Heart right ventricle (tissue), 16 donors: ENCODE results near the gene KHSRP. TPM values are rescaled to one million over a fixed set of nuclear protein-coding genes. Genes with fewer than 3 reads are reported as not detected.
A peak's percentile ranks its signal among the peaks of the same experiment; 100 is the strongest.

Experiments
- ATAC-seq, 8 donors: fragments of 200-7000 bp; cut with Tn5 transposase; one replicate each; pipeline ENCODE4 v1.9.1; 2020; ENCODE audit warnings: mild to moderate bottlenecking in 8 of 8, moderate library complexity in 8 of 8, moderate number of reproducible peaks in 1 of 8
- DNase-seq, 2 donors: peaks; one replicate each; pipeline ENCODE4 v3.0.0-alpha.2; 2020
- H3K27ac ChIP-seq, 10 donors: fragments of 200-600 bp; sonication (generic) in 2 of 10; one replicate each; pipeline versions ENCODE4 v1.5.0 to v1.8.0; 2020 to 2022; ENCODE audit warnings: mild to moderate bottlenecking in 3 of 10
- H3K27me3 ChIP-seq, 7 donors: fragments of 200-600 bp; one replicate each; pipeline ENCODE4 v1.8.0; 2021 to 2022; ENCODE audit warnings: mild to moderate bottlenecking in 2 of 7
- H3K36me3 ChIP-seq, 9 donors: fragments of 200-600 bp; sonication (generic) in 1 of 9; one replicate each; pipeline versions ENCODE4 v1.5.0 to v1.8.0; 2020 to 2022; ENCODE audit warnings: mild to moderate bottlenecking in 2 of 9
- H3K4me1 ChIP-seq, 9 donors: fragments of 200-600 bp; sonication (generic) in 1 of 9; one replicate each; pipeline versions ENCODE4 v1.5.0 to v1.8.0; 2020 to 2022; ENCODE audit warnings: mild to moderate bottlenecking in 4 of 9
- H3K4me3 ChIP-seq, 10 donors: fragments of 200-600 bp; sonication (generic) in 2 of 10; one replicate each; pipeline versions ENCODE4 v1.5.0 to v1.8.0; 2020 to 2022; ENCODE audit warnings: mild to moderate bottlenecking in 7 of 10, moderate library complexity in 2 of 10
- H3K9me3 ChIP-seq, 11 donors: fragments of 200-600 bp in 10 of 11; sonication (generic) in 2 of 11; one replicate each; pipeline versions ENCODE4 v1.5.0 to v1.8.0; 2013 to 2022; ENCODE audit warnings: mild to moderate bottlenecking in 2 of 11, control low read depth in 1 of 11, moderate library complexity in 1 of 11
- CTCF ChIP-seq, 9 donors: fragments of 200-600 bp; sonication (generic) in 2 of 9; IDR thresholded peaks; one replicate each; pipeline versions ENCODE4 v1.5.0 to v1.8.0; 2021 to 2022; ENCODE audit warnings: antibody characterized with exemption in 9 of 9, mild to moderate bottlenecking in 5 of 9, moderate library complexity in 1 of 9
- WGBS, 2 donors: extraction: QIAGEN DNeasy Blood & Tissue Kit; methylation state at CpG; one replicate each; pipeline ENCODE4 v1.1.7; 2013; ENCODE audit warnings: inconsistent platforms in 1 of 2; 5-methylcytosine and 5-hydroxymethylcytosine counted together
- intact Hi-C, 10 donors: fragments of 100-400 bp; cut with DNase I; formaldehyde crosslinking; loops; one replicate each; pipeline versions ENCODE4 v1.11.1 to v1.14.2; 2022
- polyA plus RNA-seq, 2 donors: library from polyadenylated mRNA; stranded (reverse); fragments of 200-250 nt; gene quantifications; one replicate each; pipeline ENCODE4 v1.2.3, GENCODE V29; 2013
- total RNA-seq, 10 donors: library from RNA; stranded (reverse); fragmentation: NEBNext Ultra II Directional in 3 of 10; extraction: Animal tissue kit (Norgen Biotek cat#: 25700) in 3 of 10; gene quantifications; one replicate each; pipeline versions ENCODE4 v1.2.1 to v1.2.4, GENCODE V29; 2021 to 2023
- donor health status: Arrhythmogenic right ventricular cardiomyopathy.
- donor health status: ischemic (EF 13 %, LVEDD 7.1; RV severe dilation, severe dysfunction).
- donor health status: healthy with polysubstance abuse.
- donor health status: DM: no; HTN: yes; CAD: no.
- donor health status: DM: no; HTN: no; CAD: no.
- donor health status: ischemic (EF 25% LVEDD 6.9; RV normal size, moderate dysfunction).
- donor health status: ischemic (EF 25% LVEDD 5.7; RV mildly dilated, moderate dysfunction).
- donor health status: healthy.
- donor health status: DM: yes; HTN: yes; CAD: no.
- donor health status: Ischemic cardiomyopathy.
- donor health status: ischemic (EF 35%, LVEDD 5.7; RV mildly dilated, moderate dysfunction).
- donor health status: nonischemic (EF 11% LVEDD 7.7; RV severe dilation, severe dysfunction).
- donor health status: DM: yes; HTN: yes; CAD: no.
- donor health status: PGD.
- donor health status: ischemic (EF 29% LVEDD 5.4; RV normal size, mild dysfunction).
- donor health status: nonischemic (EF 23%, LVEDD 6.1; RV moderate dilation, normal function).

KHSRP gene
- total and polyA plus RNA-seq, 12 donors = 50.9 to 125 (median 86.4) TPM

- intact Hi-C loops = loop anchor here in 1 of 10 donors (10.0 kb wide), 1 partner anchor 191 kb away; no protein-coding TSS in a partner anchor
- Histone ChIP-seq H3K27me3 (no peaks in the 10 kb centered on the region), H3K27ac (no peak overlapping the region), H3K4me3 (no peak overlapping the region), H3K9me3 (no peaks in the 10 kb centered on the region), H3K4me1 (peaks cover 0 to 33% (median 0%) of the 10 kb centered on the region in 9 donors), H3K36me3 (peaks cover 10 to 76% (median 63%) of the 10 kb centered on the region in 9 donors)
- DNase-seq = no peak
- WGBS, 2 donors = 94% methylated on average over 32 of the region's 32 CpGs
- TF ChIP-seq CTCF (IDR thresholded peaks at IDR 0.05) = no peak
- no peak for ATAC-seq
Observed at GRCh38 chr19:6415591-6416190, 8.9 kb downstream of the KHSRP start.

- DNase-seq (no peak), ATAC-seq (no peak)
- Histone ChIP-seq H3K4me3 (no peak overlapping the region), H3K4me1 (peaks cover 0 to 26% (median 0%) of the 10 kb centered on the region in 9 donors), H3K27me3 (no peaks in the 10 kb centered on the region), H3K27ac (no peak overlapping the region), H3K36me3 (peaks cover 10 to 69% (median 59%) of the 10 kb centered on the region in 9 donors), H3K9me3 (no peaks in the 10 kb centered on the region)
- intact Hi-C loops = loop anchor here in 1 of 10 donors (10.0 kb wide), 1 partner anchor 190 kb away; no protein-coding TSS in a partner anchor
- no peak for TF ChIP-seq CTCF (IDR thresholded peaks at IDR 0.05)
- WGBS, 2 donors = 90 to 91% methylated on average over 47 of the region's 47 CpGs
Observed at GRCh38 chr19:6414793-6415590, 9.6 kb downstream of the KHSRP start.

GRCh38 chr19:6413721-6414643 is 10.6 kb downstream of the KHSRP start:
- intact Hi-C loops = loop anchor here in 1 of 10 donors (10.0 kb wide), 1 partner anchor 189 kb away; no protein-coding TSS in a partner anchor
- no peaks in the 10 kb centered on the region for H3K27me3 ChIP-seq
- no peak for ATAC-seq
- H3K4me3 ChIP-seq = no peak overlapping the region
- no peaks in the 10 kb centered on the region for H3K9me3 ChIP-seq
- peaks cover 0 to 20% (median 0%) of the 10 kb centered on the region in 9 donors for H3K4me1 ChIP-seq
- DNase-seq = no peak
- peaks cover 10 to 59% (median 49%) of the 10 kb centered on the region in 9 donors for H3K36me3 ChIP-seq
- H3K27ac ChIP-seq = peak overlapping the region in 1 of 10 donors; percentile 41
- WGBS, 2 donors = 75% methylated on average over 42 of the region's 42 CpGs
- no peak for TF ChIP-seq CTCF (IDR thresholded peaks at IDR 0.05)

GRCh38 chr19:6413291-6413690 is 11.3 kb downstream of the KHSRP start:
- intact Hi-C loops = loop anchor here in 1 of 10 donors (10.0 kb wide), 1 partner anchor 188 kb away; no protein-coding TSS in a partner anchor
- WGBS, 2 donors = 60 to 63% methylated on average over 10 of the region's 10 CpGs
- Histone ChIP-seq H3K4me3 (no peak overlapping the region), H3K27me3 (no peaks in the 10 kb centered on the region), H3K4me1 (peaks cover 0 to 20% (median 0%) of the 10 kb centered on the region in 9 donors), H3K36me3 (peaks cover 10 to 52% (median 42%) of the 10 kb centered on the region in 9 donors), H3K27ac (peak overlapping the region in 2 of 10 donors; percentile 30 to 41), H3K9me3 (no peaks in the 10 kb centered on the region)
- no peak for DNase-seq
- no peak for ATAC-seq
- TF ChIP-seq CTCF (IDR thresholded peaks at IDR 0.05) = no peak
